ENCODE data around the gene CERS1.

The CERS1 gene

GRCh38 chr19:18893587-18894253 lies 2.2 kb downstream of the CERS1 start:
- DNase-seq (ENCODE audit: insufficient read length, low spot score) (no peak), FAIRE-seq (no peak)
- TF ChIP-seq POLR2A (IDR thresholded peaks at IDR 0.05; ENCODE audit: low read depth, low read length): no peak
- no peak for TF ChIP-seq PAX5 (IDR thresholded peaks at IDR 0.05; ENCODE audit: insufficient read depth, low read length, severe bottlenecking)
- no peak for TF ChIP-seq SPI1 (IDR thresholded peaks at IDR 0.05; ENCODE audit: low read depth, low read length)
- no peak for TF ChIP-seq TAF1 (IDR thresholded peaks at IDR 0.05; ENCODE audit: low read depth, low read length)
- TF ChIP-seq POU2F2 (IDR thresholded peaks at IDR 0.05; ENCODE audit: low read depth, low read length): no peak
- no peak for TF ChIP-seq POLR2AphosphoS5 (IDR thresholded peaks at IDR 0.05; ENCODE audit: low read depth, low read length)

DNA sequence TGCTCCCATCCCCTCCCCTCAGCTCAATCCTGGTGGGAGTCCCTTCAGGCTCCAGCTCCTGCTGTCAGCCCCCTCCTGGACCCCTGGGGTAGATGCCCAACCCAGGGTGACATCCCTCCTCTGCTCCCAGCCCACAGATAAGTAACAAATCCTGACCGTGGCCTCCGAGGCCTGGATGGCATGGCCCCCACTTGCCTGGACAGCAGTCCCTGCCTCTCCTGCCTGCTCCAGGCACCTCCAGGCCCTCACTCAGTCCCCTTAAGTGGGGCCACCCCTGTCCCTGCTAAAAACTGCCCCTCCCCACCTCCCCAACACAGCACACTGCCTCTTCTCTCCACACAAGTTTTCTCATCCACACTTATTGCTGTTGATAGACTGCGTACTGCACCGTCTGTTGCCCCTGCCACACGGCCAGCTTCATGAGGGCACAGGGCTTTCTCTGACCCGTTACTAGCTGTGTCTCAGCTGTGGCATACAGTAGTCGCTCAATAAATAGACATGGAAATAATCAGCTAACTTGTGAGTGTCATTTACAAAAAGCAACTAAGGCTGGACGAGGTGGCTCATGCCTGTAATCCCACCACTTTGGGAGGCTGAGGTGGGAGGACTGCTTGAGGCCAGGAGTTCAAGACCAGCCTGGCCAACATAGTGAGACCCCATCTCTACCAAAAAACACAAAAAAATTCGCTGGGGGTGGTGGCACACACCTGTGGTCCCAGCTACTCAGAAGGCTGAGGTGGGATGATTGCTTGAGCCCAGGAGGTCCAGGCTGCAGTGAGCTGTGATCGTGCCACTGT lies 5.8 kb downstream of the CERS1 start:
- DNase-seq (ENCODE audit: insufficient read length, low spot score): no peak

GRCh38 chr19:18886972-18887371 lies 9.0 kb downstream of the CERS1 start:
- FAIRE-seq (no peak), DNase-seq (ENCODE audit: insufficient read length, low spot score) (no peak)
- TF ChIP-seq PAX5 (IDR thresholded peaks at IDR 0.05; ENCODE audit: insufficient read depth, low read length, severe bottlenecking) (no peak), POLR2AphosphoS5 (IDR thresholded peaks at IDR 0.05; ENCODE audit: low read depth, low read length) (no peak)

More for the DNA sequence above, 5.8 kb downstream of the CERS1 start:
- TF ChIP-seq SPI1 (IDR thresholded peaks at IDR 0.05; ENCODE audit: low read depth, low read length) (no peak), POU2F2 (IDR thresholded peaks at IDR 0.05; ENCODE audit: low read depth, low read length) (no peak), POLR2A (IDR thresholded peaks at IDR 0.05; ENCODE audit: low read depth, low read length) (no peak), POLR2AphosphoS5 (IDR thresholded peaks at IDR 0.05; ENCODE audit: low read depth, low read length) (no peak)
- FAIRE-seq: no peak

GRCh38 chr19:18883526-18884304 lies 12.2 kb downstream of the CERS1 start:
- no peak for FAIRE-seq
- TF ChIP-seq SPI1 (IDR thresholded peaks at IDR 0.05; ENCODE audit: low read depth, low read length): no peak
- no peak for TF ChIP-seq POLR2AphosphoS5 (IDR thresholded peaks at IDR 0.05; ENCODE audit: low read depth, low read length)
- no peak for TF ChIP-seq POU2F2 (IDR thresholded peaks at IDR 0.05; ENCODE audit: low read depth, low read length)
- TF ChIP-seq PAX5 (IDR thresholded peaks at IDR 0.05; ENCODE audit: insufficient read depth, low read length, severe bottlenecking): no peak
- TF ChIP-seq TAF1 (IDR thresholded peaks at IDR 0.05; ENCODE audit: low read depth, low read length): no peak
- no peak for TF ChIP-seq POLR2A (IDR thresholded peaks at IDR 0.05; ENCODE audit: low read depth, low read length)
- DNase-seq (ENCODE audit: insufficient read length, low spot score): no peak

- no peak for FAIRE-seq
- no peak for TF ChIP-seq PAX5 (IDR thresholded peaks at IDR 0.05; ENCODE audit: insufficient read depth, low read length, severe bottlenecking)
- no peak for TF ChIP-seq TAF1 (IDR thresholded peaks at IDR 0.05; ENCODE audit: low read depth, low read length)
- TF ChIP-seq POLR2AphosphoS5 (IDR thresholded peaks at IDR 0.05; ENCODE audit: low read depth, low read length): no peak
- no peak for TF ChIP-seq SPI1 (IDR thresholded peaks at IDR 0.05; ENCODE audit: low read depth, low read length)
- no peak for TF ChIP-seq POLR2A (IDR thresholded peaks at IDR 0.05; ENCODE audit: low read depth, low read length)
- TF ChIP-seq POU2F2 (IDR thresholded peaks at IDR 0.05; ENCODE audit: low read depth, low read length): no peak
Observed at GRCh38 chr19:18881491-18881890, 14.5 kb downstream of the CERS1 start.

DNA sequence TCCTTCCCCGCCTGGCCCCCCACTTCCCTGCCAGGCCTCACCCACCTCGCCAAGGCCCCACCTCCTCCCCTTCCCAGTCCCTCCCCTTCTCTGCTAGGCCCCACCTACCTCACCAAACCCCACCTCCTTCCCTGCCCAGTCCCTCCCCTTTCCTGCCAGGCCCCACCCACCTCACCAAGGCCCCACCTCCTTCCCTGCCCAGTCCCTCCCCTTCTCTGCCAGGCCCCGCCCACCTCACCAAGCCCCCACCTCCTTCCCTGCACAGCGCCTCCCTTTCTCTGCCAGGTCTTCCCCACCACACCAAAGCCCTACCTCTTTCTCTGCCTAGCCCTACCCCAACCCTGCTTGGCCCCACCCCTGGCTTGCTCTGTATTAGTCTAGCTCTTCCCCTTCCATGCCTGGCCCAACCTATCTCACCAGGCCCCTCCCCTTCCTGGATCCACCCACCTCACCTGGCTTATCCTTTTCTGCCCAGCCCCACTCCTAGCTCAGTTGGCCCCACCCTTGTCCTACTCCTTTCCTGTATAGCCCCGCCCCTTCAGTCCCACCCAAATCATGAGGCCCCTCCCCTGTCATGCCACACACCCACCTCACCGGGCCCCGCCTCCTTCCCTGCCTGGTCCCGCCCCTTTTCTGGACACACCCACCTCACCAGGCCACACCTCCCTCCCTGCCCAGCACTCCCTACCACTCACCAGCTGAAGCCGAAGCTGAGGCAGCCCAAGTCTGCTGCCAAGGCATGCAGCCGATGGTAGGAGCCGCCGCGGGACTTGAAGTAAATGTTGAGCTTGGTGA lies 16.2 kb downstream of the CERS1 start:
- FAIRE-seq (peak; percentile 57), DNase-seq (ENCODE audit: insufficient read length, low spot score) (no peak)
- TF ChIP-seq POLR2A (IDR thresholded peaks at IDR 0.05; ENCODE audit: low read depth, low read length) (no peak), POLR2AphosphoS5 (IDR thresholded peaks at IDR 0.05; ENCODE audit: low read depth, low read length) (no peak), TAF1 (IDR thresholded peaks at IDR 0.05; ENCODE audit: low read depth, low read length) (no peak), SPI1 (IDR thresholded peaks at IDR 0.05; ENCODE audit: low read depth, low read length) (no peak), PAX5 (IDR thresholded peaks at IDR 0.05; ENCODE audit: insufficient read depth, low read length, severe bottlenecking) (no peak), POU2F2 (IDR thresholded peaks at IDR 0.05; ENCODE audit: low read depth, low read length) (no peak)

More at GRCh38 chr19:18881491-18881890, 14.5 kb downstream of the CERS1 start:
- DNase-seq (ENCODE audit: insufficient read length, low spot score): no peak

DNA sequence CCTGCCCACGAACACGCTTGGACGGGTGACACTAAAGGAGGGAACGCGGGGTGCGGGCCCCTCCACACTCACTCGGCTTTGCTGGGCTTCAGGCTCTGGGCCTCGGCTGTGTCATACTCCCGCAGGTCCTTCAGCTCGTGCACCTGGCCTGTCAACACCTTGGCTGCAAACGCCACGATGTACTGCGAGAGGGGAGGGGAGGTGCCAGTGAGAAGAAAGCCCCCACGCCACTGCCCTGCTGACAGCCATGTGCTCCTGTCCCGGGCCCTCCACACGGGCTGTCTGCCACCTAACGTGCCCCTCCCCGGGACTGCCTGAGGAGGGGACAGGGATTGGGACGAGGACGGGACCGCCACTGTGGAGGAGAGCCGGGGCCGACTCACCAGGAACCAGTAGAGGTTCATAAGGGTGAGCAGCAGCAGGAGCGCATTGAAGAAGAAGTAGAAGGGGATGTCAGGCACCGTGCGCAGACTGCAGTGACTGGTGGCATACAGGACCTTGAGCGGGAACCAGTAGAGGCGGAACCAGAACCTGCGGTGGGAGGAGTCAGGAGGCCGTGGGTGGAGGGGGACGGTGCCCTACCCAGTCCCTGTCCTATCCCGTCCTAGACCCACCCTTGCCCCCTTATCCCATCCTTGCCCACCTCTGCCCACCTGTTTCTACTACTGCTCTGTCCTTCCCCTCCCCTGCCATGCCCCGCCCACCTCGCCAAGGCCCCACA lies 16.9 kb downstream of the CERS1 start:
- no peak for DNase-seq (ENCODE audit: insufficient read length, low spot score)
- FAIRE-seq: no peak

DNA sequence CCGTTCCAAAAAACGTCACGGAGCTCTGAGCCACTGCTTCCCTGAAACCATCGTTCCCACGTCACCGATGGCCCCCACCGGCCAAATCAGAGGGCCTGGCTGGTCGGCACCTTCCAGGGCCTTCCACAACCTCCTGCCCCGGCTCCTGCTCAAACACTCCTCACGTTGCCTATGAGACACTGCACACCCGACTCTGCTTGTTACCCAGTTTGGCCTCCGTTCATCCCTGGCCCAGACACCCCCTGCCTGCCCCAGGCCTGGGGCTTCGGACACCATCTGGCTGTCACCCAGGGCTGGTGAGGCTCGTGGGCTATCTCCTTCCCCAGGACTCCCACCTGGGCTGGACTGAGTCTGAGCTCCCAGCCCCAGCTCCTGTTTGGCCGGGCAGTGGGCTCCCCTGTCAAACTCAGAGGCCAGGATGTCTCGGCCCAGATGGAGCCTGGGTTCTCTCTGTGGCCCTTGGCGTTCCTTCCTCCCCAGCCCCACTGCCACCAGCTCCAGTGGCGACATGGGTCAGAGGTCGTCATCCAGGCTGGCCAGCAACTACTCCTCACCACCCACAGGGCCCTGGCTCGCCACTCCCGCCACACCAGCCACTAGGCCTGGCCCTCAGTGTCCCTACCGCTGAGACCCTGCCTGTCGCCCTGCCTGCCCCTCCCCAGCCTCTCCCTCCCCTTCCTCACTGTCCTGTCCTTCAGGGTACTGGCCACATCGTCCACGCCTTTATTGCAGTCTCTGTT lies 17.7 kb downstream of the CERS1 start:
- TF ChIP-seq POLR2A (IDR thresholded peaks at IDR 0.05; ENCODE audit: low read depth, low read length): no peak
- no peak for TF ChIP-seq POLR2AphosphoS5 (IDR thresholded peaks at IDR 0.05; ENCODE audit: low read depth, low read length)
- no peak for TF ChIP-seq PAX5 (IDR thresholded peaks at IDR 0.05; ENCODE audit: insufficient read depth, low read length, severe bottlenecking)
- TF ChIP-seq POU2F2 (IDR thresholded peaks at IDR 0.05; ENCODE audit: low read depth, low read length): no peak
- TF ChIP-seq SPI1 (IDR thresholded peaks at IDR 0.05; ENCODE audit: low read depth, low read length): no peak
- no peak for TF ChIP-seq TAF1 (IDR thresholded peaks at IDR 0.05; ENCODE audit: low read depth, low read length)
- FAIRE-seq: no peak
- DNase-seq (ENCODE audit: insufficient read length, low spot score): no peak

More for the DNA sequence above, 16.9 kb downstream of the CERS1 start:
- no peak for TF ChIP-seq POU2F2 (IDR thresholded peaks at IDR 0.05; ENCODE audit: low read depth, low read length)
- no peak for TF ChIP-seq POLR2AphosphoS5 (IDR thresholded peaks at IDR 0.05; ENCODE audit: low read depth, low read length)
- TF ChIP-seq PAX5 (IDR thresholded peaks at IDR 0.05; ENCODE audit: insufficient read depth, low read length, severe bottlenecking): no peak
- no peak for TF ChIP-seq POLR2A (IDR thresholded peaks at IDR 0.05; ENCODE audit: low read depth, low read length)
- TF ChIP-seq SPI1 (IDR thresholded peaks at IDR 0.05; ENCODE audit: low read depth, low read length): no peak
- TF ChIP-seq TAF1 (IDR thresholded peaks at IDR 0.05; ENCODE audit: low read depth, low read length): no peak
